ENCODE results near the gene SMOC2. TPM values are rescaled to one million over a fixed set of nuclear protein-coding genes. Genes with fewer than 3 reads are reported as not detected.
"Not testable (repeated sequence)": the region's sequence is repeated elsewhere in the genome, so short reads cannot be mapped to it uniquely, and the experiment has no call there.

Gene SMOC2
- total and polyA plus RNA-seq, 7 donors, result 12.3 to 90.3 (median 22.8) TPM

- DNase-seq, result no peak
- no peak for ATAC-seq
- no peak for TF ChIP-seq CTCF (IDR thresholded peaks at IDR 0.05)
- Histone ChIP-seq H3K4me3 (no peak overlapping the region), H3K27ac (no peak overlapping the region), H3K9me3 (no peaks in the 10 kb centered on the region), H3K27me3 (ENCODE audit: insufficient read depth in 3 of 3, low read length in 2 of 3) (peaks cover 0 to 13% (median 7%) of the 10 kb centered on the region in 3 donors), H3K4me1 (no peaks in the 10 kb centered on the region), H3K36me3 (ENCODE audit: insufficient read depth in 1 of 2, low read depth in 1 of 2) (no peaks in the 10 kb centered on the region)
- WGBS, 3 donors, result 71 to 75% (median 73%) methylated on average over 13 of the region's 13 CpGs
- intact Hi-C loops (cut with DNase I), result no loop called here
Observed at GRCh38 chr6:168609026-168609685, 168.2 kb downstream of the SMOC2 start.

DNA sequence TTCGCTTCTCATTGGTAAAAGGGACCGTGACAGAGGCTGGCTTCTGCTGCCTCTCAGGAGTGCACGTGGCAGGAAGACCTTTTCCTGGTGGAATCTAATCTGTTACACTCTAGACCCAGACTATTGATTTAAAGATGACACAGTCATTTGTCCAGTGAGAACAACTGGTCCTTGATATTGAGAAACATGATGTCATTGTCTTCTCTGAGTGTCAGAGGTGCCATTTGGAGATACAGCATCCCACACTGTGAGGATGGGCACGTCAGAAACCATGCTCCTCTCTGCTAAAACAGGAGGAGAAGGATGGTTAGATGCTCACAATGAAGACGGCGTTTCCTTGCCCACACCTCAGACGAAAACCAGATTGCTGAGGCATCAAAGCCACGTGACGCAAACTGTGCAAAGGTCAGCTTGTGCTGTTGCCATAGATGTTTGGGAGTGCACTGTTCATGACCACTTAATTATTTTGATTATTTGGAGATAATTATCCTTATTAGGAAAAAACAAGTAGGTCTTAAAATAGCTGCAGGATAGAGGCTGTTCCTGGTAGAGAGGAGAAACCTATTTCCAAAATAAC, 169.0 kb downstream of the SMOC2 start:
- H3K4me1 ChIP-seq, result no peaks in the 10 kb centered on the region
- TF ChIP-seq CTCF (IDR thresholded peaks at IDR 0.05), result no peak
- H3K4me3 ChIP-seq, result no peak overlapping the region
- H3K36me3 ChIP-seq (ENCODE audit: insufficient read depth in 1 of 2, low read depth in 1 of 2), result no peaks in the 10 kb centered on the region
- ATAC-seq (no peak), DNase-seq (no peak)
- peaks cover 0 to 5% (median 4%) of the 10 kb centered on the region in 3 donors for H3K27me3 ChIP-seq (ENCODE audit: insufficient read depth in 3 of 3, low read length in 2 of 3)
- intact Hi-C loops (cut with DNase I), result loop anchor here in 1 of 2 donors (10.0 kb wide), 2 partner anchors 235 to 275 kb away; no protein-coding TSS in a partner anchor
- WGBS, 3 donors, result 78 to 83% (median 81%) methylated on average over 9 of the region's 9 CpGs
- no peak overlapping the region for H3K27ac ChIP-seq
- no peaks in the 10 kb centered on the region for H3K9me3 ChIP-seq

GRCh38 chr6:168610966-168611365, 170.0 kb downstream of the SMOC2 start:
- not testable (repeated sequence) for H3K27ac ChIP-seq; H3K36me3 ChIP-seq (ENCODE audit: insufficient read depth in 1 of 2, low read depth in 1 of 2); ATAC-seq; H3K4me1 ChIP-seq; H3K9me3 ChIP-seq; H3K27me3 ChIP-seq (ENCODE audit: insufficient read depth in 3 of 3, low read length in 2 of 3); H3K4me3 ChIP-seq; DNase-seq
- WGBS, 3 donors, result 91 to 98% (median 94%) methylated on average over 4 to 11 of the region's 12 CpGs
- intact Hi-C loops (cut with DNase I), result loop anchor here in 1 of 2 donors (10.0 kb wide), 2 partner anchors 236 to 274 kb away; no protein-coding TSS in a partner anchor

DNA sequence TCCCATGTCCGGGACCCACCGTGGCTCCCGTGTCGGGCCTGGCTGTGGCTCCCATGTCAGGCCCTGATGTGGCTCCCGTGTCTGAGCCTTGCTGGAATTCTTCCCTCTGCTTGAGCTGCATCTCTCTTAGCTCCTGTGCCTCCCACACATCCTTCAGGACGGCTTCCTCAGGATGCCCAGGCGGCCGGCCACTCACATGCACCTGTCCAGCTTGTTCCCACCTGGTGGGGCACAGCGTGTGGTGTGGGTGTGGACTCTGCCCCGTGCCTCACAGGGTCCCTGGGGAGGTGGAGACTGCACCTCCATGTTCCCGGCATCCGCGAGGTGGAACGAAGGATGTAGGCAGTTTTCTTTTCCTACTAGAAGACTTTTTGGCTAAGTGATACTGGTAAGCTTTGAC, 170.7 kb downstream of the SMOC2 start:
- 92 to 95% (median 93%) methylated on average over 14 of the region's 14 CpGs for WGBS, 3 donors
- H3K27me3 ChIP-seq (ENCODE audit: insufficient read depth in 3 of 3, low read length in 2 of 3), result peaks cover 0 to 4% (median 2%) of the 10 kb centered on the region in 3 donors
- intact Hi-C loops (cut with DNase I), result loop anchor here in 1 of 2 donors (2.0 to 10.0 kb wide), 3 partner anchors 55 to 273 kb away; no protein-coding TSS in a partner anchor
- no peak for DNase-seq
- no peak for ATAC-seq
- H3K27ac ChIP-seq, result no peak overlapping the region
- no peaks in the 10 kb centered on the region for H3K4me1 ChIP-seq
- H3K36me3 ChIP-seq (ENCODE audit: insufficient read depth in 1 of 2, low read depth in 1 of 2), result no peaks in the 10 kb centered on the region
- H3K4me3 ChIP-seq, result no peak overlapping the region
- no peak for TF ChIP-seq CTCF (IDR thresholded peaks at IDR 0.05)
- H3K9me3 ChIP-seq, result no peaks in the 10 kb centered on the region

DNA sequence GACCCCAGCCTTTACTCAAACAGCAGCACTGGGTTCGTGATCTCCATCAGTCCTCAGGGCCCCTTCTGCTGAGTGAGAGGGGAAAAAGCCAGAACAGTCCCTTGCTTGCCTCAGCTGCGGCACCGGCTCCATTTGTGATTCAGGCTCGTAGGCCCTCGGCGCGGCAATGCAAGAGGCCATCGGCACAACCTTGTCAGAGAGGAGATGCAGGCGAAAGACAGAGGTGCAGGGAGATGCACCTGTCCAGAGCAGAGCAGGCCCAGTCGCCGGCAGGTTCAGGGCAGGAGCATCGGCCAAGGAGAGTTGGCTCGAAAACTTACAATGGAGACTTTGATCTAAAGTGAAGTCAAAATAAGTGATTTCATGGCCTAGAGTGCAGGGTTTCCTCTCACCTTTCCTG, 171.6 kb downstream of the SMOC2 start:
- DNase-seq (no peak), ATAC-seq (no peak)
- no peak overlapping the region for H3K4me3 ChIP-seq
- intact Hi-C loops (cut with DNase I), result loop anchor here in 1 of 2 donors (2.0 to 10.0 kb wide), 3 partner anchors 56 to 272 kb away; no protein-coding TSS in a partner anchor
- TF ChIP-seq CTCF (IDR thresholded peaks at IDR 0.05), result no peak
- no peak overlapping the region for H3K27ac ChIP-seq
- H3K36me3 ChIP-seq (ENCODE audit: insufficient read depth in 1 of 2, low read depth in 1 of 2), result no peaks in the 10 kb centered on the region
- H3K4me1 ChIP-seq, result no peaks in the 10 kb centered on the region
- H3K27me3 ChIP-seq (ENCODE audit: insufficient read depth in 3 of 3, low read length in 2 of 3), result peaks cover 0 to 4% (median 2%) of the 10 kb centered on the region in 3 donors
- 94 to 98% (median 97%) methylated on average over 13 of the region's 13 CpGs for WGBS, 3 donors
- no peaks in the 10 kb centered on the region for H3K9me3 ChIP-seq

Data from psoas muscle (tissue), 8 donors.